ENCODE results near the gene PFN3.
"Not testable (repeated sequence)": the region's sequence is repeated elsewhere in the genome, so short reads cannot be mapped to it uniquely, and the experiment has no call there.

PFN3 gene

DNA sequence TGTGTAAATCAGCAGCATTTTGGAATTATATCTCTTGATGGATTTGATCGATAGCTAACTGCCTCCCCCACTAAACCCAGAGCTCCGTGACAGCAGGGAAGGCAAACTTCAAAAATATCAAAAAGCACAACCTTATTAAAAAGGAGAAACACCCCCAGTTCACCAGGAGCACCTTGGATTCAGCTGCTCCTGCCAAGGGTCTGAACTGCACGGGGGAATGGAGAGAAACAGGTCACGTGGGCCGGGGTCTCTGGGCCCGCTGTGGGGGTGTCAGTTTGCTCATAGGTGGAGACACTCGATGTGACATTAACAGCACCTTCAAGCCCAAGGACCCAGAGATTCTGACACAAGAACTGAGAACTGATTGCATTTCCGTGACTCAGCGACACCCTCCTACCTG lies 17.3 kb downstream of the PFN3 start:
- DNase-seq (ENCODE audit: low spot score): no peak
- no peak overlapping the region for H3K27ac ChIP-seq
- no peak overlapping the region for H3K4me3 ChIP-seq
- TF ChIP-seq, protein P1, sequence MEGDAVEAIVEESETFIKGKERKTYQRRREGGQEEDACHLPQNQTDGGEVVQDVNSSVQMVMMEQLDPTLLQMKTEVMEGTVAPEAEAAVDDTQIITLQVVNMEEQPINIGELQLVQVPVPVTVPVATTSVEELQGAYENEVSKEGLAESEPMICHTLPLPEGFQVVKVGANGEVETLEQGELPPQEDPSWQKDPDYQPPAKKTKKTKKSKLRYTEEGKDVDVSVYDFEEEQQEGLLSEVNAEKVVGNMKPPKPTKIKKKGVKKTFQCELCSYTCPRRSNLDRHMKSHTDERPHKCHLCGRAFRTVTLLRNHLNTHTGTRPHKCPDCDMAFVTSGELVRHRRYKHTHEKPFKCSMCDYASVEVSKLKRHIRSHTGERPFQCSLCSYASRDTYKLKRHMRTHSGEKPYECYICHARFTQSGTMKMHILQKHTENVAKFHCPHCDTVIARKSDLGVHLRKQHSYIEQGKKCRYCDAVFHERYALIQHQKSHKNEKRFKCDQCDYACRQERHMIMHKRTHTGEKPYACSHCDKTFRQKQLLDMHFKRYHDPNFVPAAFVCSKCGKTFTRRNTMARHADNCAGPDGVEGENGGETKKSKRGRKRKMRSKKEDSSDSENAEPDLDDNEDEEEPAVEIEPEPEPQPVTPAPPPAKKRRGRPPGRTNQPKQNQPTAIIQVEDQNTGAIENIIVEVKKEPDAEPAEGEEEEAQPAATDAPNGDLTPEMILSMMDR (IDR thresholded peaks at IDR 0.05): no peak

DNA sequence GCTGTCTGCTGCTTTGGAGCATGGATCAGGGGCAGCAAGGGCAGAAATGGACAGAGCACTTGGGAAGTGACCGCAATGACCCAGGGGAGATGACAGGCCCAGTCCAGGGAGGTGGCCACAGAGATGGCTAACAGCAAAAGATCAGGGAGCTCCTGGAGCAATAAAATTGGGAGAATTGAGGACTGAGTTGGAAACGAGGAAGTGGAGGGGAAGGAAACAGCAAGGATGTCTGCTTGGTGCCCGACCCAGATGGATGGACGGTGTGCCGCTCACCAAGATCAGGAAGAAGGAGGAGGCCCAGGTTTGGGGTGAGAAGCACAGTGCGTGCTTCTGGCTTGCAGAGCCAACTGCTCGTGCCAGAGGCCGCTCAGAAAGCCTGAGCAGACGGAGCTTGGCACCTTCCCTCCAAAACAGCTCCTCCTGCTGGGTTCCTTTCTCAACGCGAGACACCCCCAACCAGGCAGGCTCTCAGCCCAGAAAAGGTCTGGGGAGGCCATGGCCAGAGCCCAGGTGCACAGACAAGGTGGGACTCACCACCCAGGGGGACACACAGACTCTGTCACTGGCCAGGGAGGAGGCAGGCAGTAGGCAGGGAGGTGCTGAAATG lies 17.9 kb downstream of the PFN3 start:
- no peak for DNase-seq (ENCODE audit: low spot score)
- H3K27ac ChIP-seq: no peak overlapping the region
- H3K4me3 ChIP-seq: no peak overlapping the region
- TF ChIP-seq, protein P1 (IDR thresholded peaks at IDR 0.05): no peak

DNA sequence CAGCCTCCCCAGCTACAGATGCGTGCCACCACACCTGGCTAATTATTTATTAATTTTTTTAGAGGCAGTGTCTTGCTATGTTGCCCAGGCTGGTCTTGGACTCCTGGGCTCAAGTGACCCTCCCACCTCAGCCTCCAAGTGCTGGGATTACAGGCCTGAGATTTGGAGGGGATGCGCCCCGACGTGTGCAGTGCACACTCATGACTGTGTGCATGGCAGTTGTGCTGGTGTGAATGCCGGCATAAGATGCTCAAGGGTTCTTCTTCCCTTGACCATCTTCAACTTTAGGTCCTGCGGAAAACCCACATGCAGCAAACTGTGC lies 19.7 kb downstream of the PFN3 start:
- DNase-seq (ENCODE audit: low spot score): no peak
- TF ChIP-seq, protein P1 (IDR thresholded peaks at IDR 0.05): no peak
- Histone ChIP-seq H3K4me3 (no peak overlapping the region), H3K27ac (no peak overlapping the region)

- Histone ChIP-seq H3K4me3 (no peak overlapping the region), H3K27ac (no peak overlapping the region)
- TF ChIP-seq, protein P1 (IDR thresholded peaks at IDR 0.05): no peak
- DNase-seq (ENCODE audit: low spot score): no peak
These were observed 21.3 kb downstream of the PFN3 start for GRCh38 chr5:177378884-177379883.

- DNase-seq (ENCODE audit: low spot score): no peak
- TF ChIP-seq, protein P1 (IDR thresholded peaks at IDR 0.05): no peak
- Histone ChIP-seq H3K4me3 (no peak overlapping the region), H3K27ac (no peak overlapping the region)
These were observed 22.3 kb downstream of the PFN3 start for GRCh38 chr5:177377851-177378776.

- no peak for DNase-seq (ENCODE audit: low spot score)
- no peak overlapping the region for H3K4me3 ChIP-seq
- no peak overlapping the region for H3K27ac ChIP-seq
- TF ChIP-seq, protein P1 (IDR thresholded peaks at IDR 0.05): no peak
These were observed 24.4 kb downstream of the PFN3 start for GRCh38 chr5:177376107-177376506.

- DNase-seq (ENCODE audit: low spot score); H3K4me3 ChIP-seq; H3K27ac ChIP-seq: not testable (repeated sequence)
These were observed 24.9 kb downstream of the PFN3 start for GRCh38 chr5:177375516-177375915.

Measured in coronary artery (tissue), 2 donors.